SU-DHL-6 (cell line): ENCODE data around the gene OR8K3.

Experiments used
- H2AFZ ChIP-seq: fragments of 200-600 bp; sonication (generic); 2 replicates; pipeline ENCODE4 v1.6.1; 2014; ENCODE audit warnings: low read depth, mild to moderate bottlenecking, moderate library complexity, mixed read lengths, antibody characterized with exemption, low read length; ENCODE audit not compliant: severe bottlenecking
- H3F3A ChIP-seq: fragments of 200-600 bp; shearing (Covaris generic); 2 replicates; pipeline ENCODE4 v1.6.0; 2016; ENCODE audit warnings: antibody characterized with exemption, mild to moderate bottlenecking; ENCODE audit not compliant: insufficient read depth
- H3K27ac ChIP-seq: fragments of 200-600 bp; sonication (generic); 2 replicates; pipeline ENCODE4 v1.5.1; 2016; ENCODE audit warnings: low read depth, mild to moderate bottlenecking, low read length, moderate library complexity, mixed read lengths
- H3K27me3 ChIP-seq: fragments of 200-600 bp; sonication (generic), shearing (Covaris generic); 2 replicates; pipeline ENCODE4 v1.6.0; 2014; ENCODE audit warnings: mild to moderate bottlenecking, low read length
- H3K36me3 ChIP-seq: fragments of 200-600 bp; sonication (generic); 2 replicates; pipeline ENCODE4 v1.6.1; 2014; ENCODE audit warnings: mild to moderate bottlenecking, low read length, mixed read lengths
- H3K4me2 ChIP-seq: fragments of 300-600, 200-600 bp; shearing (Covaris generic), sonication (generic); 2 replicates; pipeline ENCODE4 v1.6.0; 2014; ENCODE audit warnings: low read length, low read depth, mild to moderate bottlenecking; ENCODE audit not compliant: poor library complexity, severe bottlenecking
- H3K4me3 ChIP-seq: fragments of 200-600 bp; sonication (generic); 2 replicates; pipeline ENCODE4 v1.5.1; 2014; ENCODE audit warnings: antibody characterized with exemption, low read length, mild to moderate bottlenecking, mixed read lengths; ENCODE audit not compliant: insufficient read depth, poor library complexity, severe bottlenecking
- H3K79me2 ChIP-seq: fragments of 200-600 bp; sonication (generic); 2 replicates; pipeline ENCODE4 v1.6.1; 2014; ENCODE audit warnings: mild to moderate bottlenecking, low read length, moderate library complexity; ENCODE audit not compliant: insufficient read depth
- H3K9ac ChIP-seq: fragments of 200-600 bp; sonication (generic); 2 replicates; pipeline ENCODE4 v1.7.0; 2014; ENCODE audit warnings: mild to moderate bottlenecking, low read length
- H3K9me2 ChIP-seq: fragments of 200-600 bp; sonication (generic); replicated peaks from 2 replicates; pipeline ENCODE4 v1.6.1; 2014; ENCODE audit warnings: low read length; ENCODE audit not compliant: insufficient read depth
- H3K9me3 ChIP-seq: fragments of 200-600 bp; sonication (generic); 2 replicates; pipeline ENCODE4 v1.6.1; 2014; ENCODE audit warnings: low read length, mixed read lengths; ENCODE audit not compliant: insufficient read depth
- H4K20me1 ChIP-seq: fragments of 200-600 bp; sonication (generic); 2 replicates; pipeline ENCODE4 v1.6.1; 2014; ENCODE audit warnings: low read depth, mild to moderate bottlenecking, antibody characterized with exemption, low read length, moderate library complexity, mixed read lengths
- EZH2phosphoT487 ChIP-seq: fragments of 200-600 bp; sonication (generic), shearing (Covaris generic); conservative IDR thresholded peaks from 2 replicates; pipeline ENCODE4 v1.6.1; 2018; ENCODE audit warnings: mild to moderate bottlenecking, antibody characterized with exemption, low read length, moderate library complexity, mixed read lengths
- TF ChIP-seq, protein P1 (sequence below): fragments of 200-600 bp; sonication (generic); IDR thresholded peaks from one replicate; pipeline ENCODE4 v1.5.1; 2017; ENCODE audit warnings: antibody characterized with exemption, mild to moderate bottlenecking, low read length, moderate library complexity; ENCODE audit not compliant: insufficient read depth, poor library complexity, severe bottlenecking

The OR8K3 gene

DNA sequence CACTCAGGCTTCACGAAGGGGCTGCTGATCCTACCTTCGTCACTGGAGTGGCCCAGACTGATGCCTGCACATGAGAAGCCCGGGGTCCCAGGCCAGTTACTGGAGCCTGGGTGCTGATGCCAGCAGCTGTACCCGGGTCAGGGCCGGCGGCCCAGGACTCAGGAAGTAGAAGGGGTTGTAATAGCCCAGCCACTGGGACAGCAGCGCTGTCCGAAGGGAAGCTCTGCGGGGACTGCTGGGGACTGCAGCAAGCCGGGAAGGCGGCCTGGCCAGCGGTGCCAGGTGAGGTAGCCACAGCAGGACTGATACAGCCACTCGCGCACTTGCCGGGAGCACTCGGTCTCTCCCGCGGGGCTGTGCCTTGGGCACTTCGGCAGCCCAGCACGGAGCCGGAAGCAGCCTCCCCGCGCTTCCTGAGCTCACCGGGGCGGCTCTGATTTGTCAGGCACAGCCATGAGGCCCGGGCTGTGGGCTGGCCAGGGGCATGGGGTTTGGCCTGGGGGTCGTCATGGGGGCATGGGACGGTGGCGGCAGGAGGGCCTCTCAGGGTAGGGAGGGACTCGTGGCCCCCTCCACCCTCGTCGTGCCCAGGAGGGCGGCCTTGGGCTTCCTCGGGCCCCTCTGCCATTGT, 17.0 kb downstream of the OR8K3 start:
- Histone ChIP-seq H3K36me3 (no peaks in the 10 kb centered on the region), H3K4me2 (no peak overlapping the region), H2AFZ (no peak overlapping the region), H3K9me2 (no peaks in the 10 kb centered on the region), H3F3A (no peaks in the 10 kb centered on the region), H3K9me3 (no peaks in the 10 kb centered on the region), H4K20me1 (no peaks in the 10 kb centered on the region), H3K27ac (no peak overlapping the region), H3K4me3 (no peak overlapping the region), H3K27me3 (no peaks in the 10 kb centered on the region), H3K9ac (no peak overlapping the region), H3K79me2 (no peaks in the 10 kb centered on the region)
- TF ChIP-seq, protein P1, sequence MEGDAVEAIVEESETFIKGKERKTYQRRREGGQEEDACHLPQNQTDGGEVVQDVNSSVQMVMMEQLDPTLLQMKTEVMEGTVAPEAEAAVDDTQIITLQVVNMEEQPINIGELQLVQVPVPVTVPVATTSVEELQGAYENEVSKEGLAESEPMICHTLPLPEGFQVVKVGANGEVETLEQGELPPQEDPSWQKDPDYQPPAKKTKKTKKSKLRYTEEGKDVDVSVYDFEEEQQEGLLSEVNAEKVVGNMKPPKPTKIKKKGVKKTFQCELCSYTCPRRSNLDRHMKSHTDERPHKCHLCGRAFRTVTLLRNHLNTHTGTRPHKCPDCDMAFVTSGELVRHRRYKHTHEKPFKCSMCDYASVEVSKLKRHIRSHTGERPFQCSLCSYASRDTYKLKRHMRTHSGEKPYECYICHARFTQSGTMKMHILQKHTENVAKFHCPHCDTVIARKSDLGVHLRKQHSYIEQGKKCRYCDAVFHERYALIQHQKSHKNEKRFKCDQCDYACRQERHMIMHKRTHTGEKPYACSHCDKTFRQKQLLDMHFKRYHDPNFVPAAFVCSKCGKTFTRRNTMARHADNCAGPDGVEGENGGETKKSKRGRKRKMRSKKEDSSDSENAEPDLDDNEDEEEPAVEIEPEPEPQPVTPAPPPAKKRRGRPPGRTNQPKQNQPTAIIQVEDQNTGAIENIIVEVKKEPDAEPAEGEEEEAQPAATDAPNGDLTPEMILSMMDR = no peak
- TF ChIP-seq EZH2phosphoT487 = no peak

DNA sequence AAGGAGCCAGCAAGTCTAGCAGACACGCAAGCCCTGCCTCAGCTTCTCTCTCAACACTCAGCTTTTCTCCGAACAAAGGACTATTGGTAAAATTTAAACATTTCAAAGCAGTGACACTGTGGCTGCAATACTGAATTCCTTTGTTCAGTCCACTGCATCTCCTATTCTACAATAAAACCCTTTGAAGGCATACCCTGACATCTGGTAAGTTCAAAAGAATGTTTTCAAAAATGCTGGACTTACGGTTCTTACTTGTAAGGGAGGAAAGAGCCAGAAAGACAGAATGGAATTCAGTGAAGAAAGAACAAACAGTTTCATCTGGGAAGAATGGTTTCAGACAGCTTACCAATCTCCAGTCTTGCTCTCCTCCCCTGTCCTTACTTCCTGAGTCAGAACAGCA, 18.2 kb downstream of the OR8K3 start:
- no peaks in the 10 kb centered on the region for H3K9me3 ChIP-seq
- H4K20me1 ChIP-seq = no peaks in the 10 kb centered on the region
- no peak overlapping the region for H3K9ac ChIP-seq
- no peak for TF ChIP-seq EZH2phosphoT487
- TF ChIP-seq, protein P1 = no peak
- H3K36me3 ChIP-seq = no peaks in the 10 kb centered on the region
- H2AFZ ChIP-seq = no peak overlapping the region
- H3K9me2 ChIP-seq = no peaks in the 10 kb centered on the region
- H3K4me2 ChIP-seq = no peak overlapping the region
- no peak overlapping the region for H3K27ac ChIP-seq
- H3K4me3 ChIP-seq = no peak overlapping the region
- H3K27me3 ChIP-seq = no peaks in the 10 kb centered on the region
- no peaks in the 10 kb centered on the region for H3K79me2 ChIP-seq
- no peaks in the 10 kb centered on the region for H3F3A ChIP-seq

DNA sequence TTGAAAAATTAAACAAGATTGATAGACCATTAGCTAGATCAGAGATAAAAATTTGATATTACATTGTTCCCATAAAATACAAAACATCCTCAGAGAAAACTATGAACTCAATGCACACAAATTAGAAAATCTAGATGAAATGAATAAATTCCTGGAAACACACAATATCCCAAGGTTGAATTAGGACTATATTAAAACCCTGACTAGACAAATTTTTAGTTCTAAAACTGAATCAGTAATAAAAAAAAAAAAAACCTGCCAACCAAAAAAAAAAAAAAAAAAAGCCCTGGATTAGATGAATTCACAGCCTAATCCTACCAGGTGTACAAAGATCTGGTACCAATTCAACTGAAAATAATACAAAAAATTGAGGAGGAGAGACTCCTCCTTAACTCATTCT, 25.3 kb downstream of the OR8K3 start:
- H3F3A ChIP-seq = no peaks in the 10 kb centered on the region
- no peak overlapping the region for H3K27ac ChIP-seq
- no peaks in the 10 kb centered on the region for H4K20me1 ChIP-seq
- H3K4me3 ChIP-seq = no peak overlapping the region
- no peaks in the 10 kb centered on the region for H3K36me3 ChIP-seq
- TF ChIP-seq EZH2phosphoT487 = no peak
- TF ChIP-seq, protein P1 = no peak
- no peak overlapping the region for H2AFZ ChIP-seq
- H3K79me2 ChIP-seq = no peaks in the 10 kb centered on the region
- no peaks in the 10 kb centered on the region for H3K9me2 ChIP-seq
- no peak overlapping the region for H3K9ac ChIP-seq
- no peak overlapping the region for H3K4me2 ChIP-seq
- H3K9me3 ChIP-seq = no peaks in the 10 kb centered on the region
- H3K27me3 ChIP-seq = no peaks in the 10 kb centered on the region
